Neuronal stem cell (in vitro differentiated cells): ENCODE data around the gene SNX15. TPM values are rescaled to one million over a fixed set of nuclear protein-coding genes. Genes with fewer than 3 reads are reported as not detected.

Experiments used
- DNase-seq: peaks from one replicate; pipeline ENCODE4 v3.0.0-alpha.2; 2013; ENCODE audit warnings: low spot score
- H2AFZ ChIP-seq: one replicate; pipeline ENCODE4 v1.6.1; 2013; ENCODE audit warnings: mild to moderate bottlenecking, low read length, inconsistent platforms
- H2AK5ac ChIP-seq: 2 replicates; pipeline ENCODE4 v1.6.1; 2013; ENCODE audit warnings: low read depth, mild to moderate bottlenecking, inconsistent platforms, low read length, moderate library complexity, mixed read lengths
- H2BK120ac ChIP-seq: 2 replicates; pipeline ENCODE4 v1.6.1; 2013; ENCODE audit warnings: low read depth, mild to moderate bottlenecking, inconsistent platforms, low read length, moderate library complexity, mixed read lengths
- H2BK12ac ChIP-seq: one replicate; pipeline ENCODE4 v1.6.1; 2013; ENCODE audit warnings: low read length, inconsistent platforms
- H2BK15ac ChIP-seq: 2 replicates; pipeline ENCODE4 v1.6.1; 2013; ENCODE audit warnings: mild to moderate bottlenecking, low read length, inconsistent platforms, mixed read lengths
- H2BK5ac ChIP-seq: one replicate; pipeline ENCODE4 v1.6.1; 2013; ENCODE audit warnings: inconsistent platforms, mild to moderate bottlenecking, low read length, moderate library complexity
- H3K14ac ChIP-seq: one replicate; pipeline ENCODE4 v1.6.1; 2013; ENCODE audit warnings: low read length, inconsistent platforms
- H3K18ac ChIP-seq: 2 replicates; pipeline ENCODE4 v1.6.1; 2013; ENCODE audit warnings: low read length, inconsistent platforms
- H3K23ac ChIP-seq: 2 replicates; pipeline ENCODE4 v1.6.1; 2013; ENCODE audit warnings: low read depth, mild to moderate bottlenecking, mixed read lengths, low read length, inconsistent platforms; ENCODE audit not compliant: poor library complexity
- H3K27ac ChIP-seq: replicated peaks from 3 replicates; pipeline ENCODE4 v1.5.1; 2013; ENCODE audit warnings: low read length, inconsistent platforms
- H3K27me3 ChIP-seq, 3 experiments: 2 replicates each; pipeline ENCODE4 v1.6.1; 2013; ENCODE audit warnings: low read length in 3 of 3, mild to moderate bottlenecking in 2 of 3, inconsistent platforms in 1 of 3, low read depth in 1 of 3, mixed read lengths in 1 of 3, moderate library complexity in 1 of 3; ENCODE audit not compliant: control insufficient read depth in 3 of 3, insufficient read depth in 3 of 3
- H3K36me3 ChIP-seq, 2 donors: replicated peaks in 1 of 2; 2 replicates each; pipeline ENCODE4 v1.6.1; 2013; ENCODE audit warnings: low read length in 2 of 2; ENCODE audit not compliant: control insufficient read depth in 2 of 2, insufficient read depth in 2 of 2
- H3K4ac ChIP-seq: 2 replicates; pipeline ENCODE4 v1.6.1; 2013; ENCODE audit warnings: inconsistent platforms, mild to moderate bottlenecking, low read length, moderate library complexity
- H3K4me1 ChIP-seq, 2 donors: 1 replicate in 1 of 2; 2 replicates in 1 of 2; pipeline ENCODE4 v1.6.1; 2013; ENCODE audit warnings: low read length in 2 of 2, low read depth in 1 of 2; ENCODE audit not compliant: control insufficient read depth in 2 of 2, insufficient read depth in 1 of 2
- H3K4me2 ChIP-seq: one replicate; pipeline ENCODE4 v1.6.1; 2013; ENCODE audit warnings: mild to moderate bottlenecking, low read length, inconsistent platforms; ENCODE audit not compliant: insufficient read depth, poor library complexity, severe bottlenecking
- H3K4me3 ChIP-seq, 2 donors: 2 replicates each; pipeline ENCODE4 v1.5.1; 2013; ENCODE audit warnings: low read length in 2 of 2, mild to moderate bottlenecking in 2 of 2, inconsistent platforms in 1 of 2, moderate library complexity in 1 of 2
- H3K79me1 ChIP-seq: one replicate; pipeline ENCODE4 v1.6.1; 2013; ENCODE audit warnings: low read depth, mild to moderate bottlenecking, inconsistent platforms, low read length, moderate library complexity
- H3K9ac ChIP-seq: one replicate; pipeline ENCODE4 v1.6.1; 2013; ENCODE audit warnings: mild to moderate bottlenecking, low read depth, low read length, inconsistent platforms; ENCODE audit not compliant: poor library complexity
- H3K9me3 ChIP-seq, 2 donors: replicated peaks in 1 of 2; 2 replicates each; pipeline versions ENCODE3 to v1.6.1; 2013; ENCODE audit warnings: low read length in 2 of 2, mild to moderate bottlenecking in 2 of 2, inconsistent platforms in 1 of 2, low read depth in 1 of 2, mixed read lengths in 1 of 2, moderate library complexity in 1 of 2; ENCODE audit not compliant: control insufficient read depth in 2 of 2, insufficient read depth in 1 of 2
- H4K8ac ChIP-seq: one replicate; pipeline ENCODE4 v1.6.1; 2013; ENCODE audit warnings: low read depth, mild to moderate bottlenecking, inconsistent platforms, low read length, moderate library complexity
- H4K91ac ChIP-seq: one replicate; pipeline ENCODE4 v1.6.1; 2013; ENCODE audit warnings: low read length, low read depth, mild to moderate bottlenecking, inconsistent platforms; ENCODE audit not compliant: poor library complexity
- WGBS, 2 donors: extraction: QIAGEN DNeasy Blood & Tissue Kit; methylation state at CpG; one replicate each; pipeline ENCODE4 v1.1.7; 2013; ENCODE audit warnings: missing lambda C conversion rate in 2 of 2, mixed read lengths in 1 of 2; ENCODE audit not compliant: insufficient read length in 2 of 2, insufficient replicate concordance in 1 of 2; ENCODE audit errors: extremely low coverage in 2 of 2; 5-methylcytosine and 5-hydroxymethylcytosine counted together
- small RNA-seq: library from polyadenylated mRNA; stranded (forward); fragments of <200 nt; extraction: miRNeasy Mini kit (QIAGEN cat#:217004); gene quantifications from one replicate; pipeline ENCODE3, GENCODE V24; 2013; ENCODE audit not compliant: insufficient read depth

Gene SNX15

GRCh38 chr11:65089621-65090020, 62.4 kb downstream of the SNX15 start:
- Histone ChIP-seq H3K36me3 (peaks cover 21 to 52% of the 10 kb centered on the region in 2 donors), H3K18ac (no peak overlapping the region), H3K27me3 (no peaks in the 10 kb centered on the region), H2AK5ac (no peak overlapping the region), H3K9ac (no peak overlapping the region), H2BK5ac (no peak overlapping the region), H3K4me1 (peaks cover under 1 to 1% of the 10 kb centered on the region in 2 donors), H3K23ac (no peak overlapping the region), H2BK15ac (no peak overlapping the region), H3K27ac (no peak overlapping the region), H2AFZ (no peak overlapping the region), H2BK12ac (no peak overlapping the region), H4K8ac (no peak overlapping the region), H2BK120ac (no peak overlapping the region), H3K4ac (no peak overlapping the region), H3K4me2 (no peak overlapping the region), H3K4me3 (no peak overlapping the region), H4K91ac (no peak overlapping the region), H3K79me1 (no peaks in the 10 kb centered on the region), H3K14ac (no peak overlapping the region), H3K9me3 (no peaks in the 10 kb centered on the region)
- WGBS, 2 donors = no CpG with 5 or more reads among the region's 4 CpGs
- no peak for DNase-seq

Small RNAs within 50 kb of the gene (small RNA-seq; reads per million reads assigned to genes)
- gene MIR6879 = 2.4 reads per million
- not detected for gene SNX15
